Sigmoid colon (tissue), 7 donors: ENCODE results near the gene C2CD2. TPM values are rescaled to one million over a fixed set of nuclear protein-coding genes. Genes with fewer than 3 reads are reported as not detected.

ENCODE experiments used
- DNase-seq: peaks from one replicate; pipeline ENCODE4 v3.0.0-alpha.2; 2019
- H3K27ac ChIP-seq, 4 donors: fragments of 200-600 bp; sonication (generic); one replicate each; pipeline ENCODE4 v1.5.1; 2016 to 2019; ENCODE audit warnings: mild to moderate bottlenecking in 1 of 4
- H3K27me3 ChIP-seq, 3 donors: fragments of 200-600 bp; sonication (generic); one replicate each; pipeline ENCODE4 v1.5.1; 2019; ENCODE audit warnings: mild to moderate bottlenecking in 1 of 3
- H3K36me3 ChIP-seq, 4 donors: fragments of 200-600 bp; sonication (generic); one replicate each; pipeline ENCODE4 v1.5.1; 2016 to 2019
- H3K4me1 ChIP-seq, 4 donors: fragments of 200-600 bp; sonication (generic); one replicate each; pipeline ENCODE4 v1.5.1; 2017 to 2019
- H3K4me3 ChIP-seq, 4 donors: fragments of 200-600 bp; sonication (generic); one replicate each; pipeline ENCODE4 v1.5.1; 2017 to 2019; ENCODE audit warnings: mild to moderate bottlenecking in 2 of 4, moderate library complexity in 1 of 4
- H3K9me3 ChIP-seq, 4 donors: fragments of 200-600 bp in 3 of 4; sonication (generic) in 3 of 4; one replicate each; pipeline versions ENCODE4 v1.5.1 to v1.6.1; 2013 to 2019
- CTCF ChIP-seq, 4 experiments: fragments of 450-650 bp in 3 of 4; fragments of 200-600 bp in 1 of 4; IDR thresholded peaks; one replicate each; pipeline ENCODE4 v1.5.1; 2016 to 2019; ENCODE audit warnings: antibody characterized with exemption in 4 of 4, mild to moderate bottlenecking in 3 of 4, moderate library complexity in 2 of 4
- EP300 ChIP-seq, 4 donors: sonication (generic); formaldehyde crosslinking; IDR thresholded peaks; one replicate each; pipeline ENCODE4 v1.6.1; 2017; ENCODE audit warnings: antibody characterized with exemption in 4 of 4
- POLR2A ChIP-seq, 2 donors: fragments of 450-650 bp; IDR thresholded peaks; one replicate each; pipeline ENCODE4 v1.6.1; 2016; ENCODE audit warnings: antibody characterized with exemption in 2 of 2, mild to moderate bottlenecking in 2 of 2, moderate library complexity in 2 of 2
- POLR2AphosphoS5 ChIP-seq, 4 donors: sonication (generic); formaldehyde crosslinking; IDR thresholded peaks; one replicate each; pipeline ENCODE4 v1.6.1; 2017; ENCODE audit warnings: antibody characterized with exemption in 4 of 4
- whole genome bisulfite sequencing, 2 donors: extraction: QIAGEN DNeasy Blood & Tissue Kit; methylation state at CpG; one replicate each; pipeline ENCODE4 v1.1.7; 2013; 5-methylcytosine and 5-hydroxymethylcytosine counted together
- intact Hi-C: fragments of 100-400 bp; cut with DNase I; formaldehyde crosslinking; loops from one replicate; pipeline ENCODE4 v1.15.1; 2023
- polyA plus RNA-seq, 3 donors: library from polyadenylated mRNA; stranded (reverse); fragments of 200-250 nt; gene quantifications; one replicate each; pipeline ENCODE4 v1.2.3, GENCODE V29; 2013
- total RNA-seq, 4 donors: library from RNA; depleted of rRNA; stranded (reverse); fragments of >200 nt; gene quantifications; one replicate each; pipeline ENCODE4 v1.1.0, GENCODE V29; 2016
- donor health status: healthy with polysubstance abuse.
- donor health status: Bipolar disorder and iron deficiency.
- donor health status: healthy.

C2CD2 gene
- total and polyA plus RNA-seq, 7 donors = 1.8 to 45.1 (median 19.0) TPM

DNA sequence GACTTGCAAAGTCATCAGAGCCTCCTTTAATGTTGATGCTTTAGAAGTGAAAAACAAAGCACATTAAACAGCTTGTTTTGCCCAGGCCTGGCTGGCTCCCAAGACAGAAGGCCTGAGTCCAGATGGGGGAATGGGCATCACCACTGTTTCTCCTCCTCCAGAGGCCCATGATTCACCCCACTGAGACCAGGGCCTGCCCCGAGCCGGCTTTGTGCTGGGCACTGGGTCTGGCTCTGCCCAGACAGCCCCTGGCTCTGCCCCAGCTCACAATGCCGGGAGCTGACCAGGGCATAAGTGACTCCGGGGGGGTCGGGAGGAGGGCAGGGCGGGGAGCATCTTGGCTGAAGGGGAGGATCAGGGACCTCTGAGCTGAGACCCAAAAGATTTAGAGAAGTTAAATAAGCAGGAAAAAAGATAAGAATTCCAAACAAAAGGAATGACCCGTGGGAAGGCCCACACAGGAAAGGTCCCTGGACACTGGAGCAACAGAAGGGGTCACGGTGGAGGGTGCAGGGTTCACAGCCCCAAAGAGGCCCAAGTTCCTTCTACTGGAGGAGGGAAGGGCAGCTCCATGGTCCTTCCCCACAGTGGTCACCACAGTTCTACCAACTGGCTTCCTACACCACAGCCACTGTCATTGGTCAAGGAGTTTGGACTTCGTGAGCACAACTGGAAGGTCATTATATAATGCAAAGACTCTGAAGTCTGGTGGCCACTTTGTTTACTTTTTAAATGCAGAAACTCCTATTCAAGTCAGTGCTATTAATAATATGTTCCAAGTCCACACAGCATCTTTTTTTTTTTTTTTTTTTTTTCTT is 5.5 kb downstream of the C2CD2 start:
- H3K9me3 ChIP-seq = no peaks in the 10 kb centered on the region
- WGBS, 2 donors = 80 to 84% methylated on average over 9 of the region's 9 CpGs
- H3K27ac ChIP-seq = peak overlapping the region; percentile 47 to 73 (median 68)
- intact Hi-C loops = no loop called here
- H3K27me3 ChIP-seq = no peaks in the 10 kb centered on the region
- TF ChIP-seq POLR2AphosphoS5 (IDR thresholded peaks at IDR 0.05) (peak in 1 of 4 donors; percentile 16), CTCF (IDR thresholded peaks at IDR 0.05) (no peak)
- H3K4me1 ChIP-seq = peaks cover 0 to 59% (median 41%) of the 10 kb centered on the region in 4 donors
- no peak overlapping the region for H3K4me3 ChIP-seq
- DNase-seq = peak; percentile 83
- H3K36me3 ChIP-seq = no peaks in the 10 kb centered on the region

DNA sequence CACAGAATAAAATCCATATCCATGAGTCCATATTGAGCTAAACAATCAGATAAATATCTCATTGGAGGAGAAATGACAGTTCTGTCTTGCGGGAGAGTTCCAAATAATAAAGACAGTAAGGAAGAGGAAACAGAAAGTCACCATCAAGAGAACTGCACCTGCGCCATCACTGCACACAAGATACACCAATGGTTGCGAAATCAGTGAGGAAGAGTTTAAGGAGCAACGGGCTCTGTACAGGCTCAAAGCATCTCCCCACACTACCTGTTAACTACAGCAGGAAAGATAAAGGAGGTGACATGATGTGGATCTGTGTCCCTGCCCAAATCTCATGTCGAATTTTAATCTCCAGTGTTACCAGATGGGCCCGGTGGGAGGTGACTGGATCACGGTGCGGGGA is 7.8 kb downstream of the C2CD2 start:
- H3K36me3 ChIP-seq = peaks cover 0 to 9% (median 0%) of the 10 kb centered on the region in 4 donors
- no peak for DNase-seq
- no peak overlapping the region for H3K4me3 ChIP-seq
- H3K27me3 ChIP-seq = no peaks in the 10 kb centered on the region
- no peak for TF ChIP-seq POLR2A (IDR thresholded peaks at IDR 0.05)
- TF ChIP-seq EP300 (IDR thresholded peaks at IDR 0.05) = no peak
- TF ChIP-seq CTCF (IDR thresholded peaks at IDR 0.05) = no peak
- TF ChIP-seq POLR2AphosphoS5 (IDR thresholded peaks at IDR 0.05) = no peak
- intact Hi-C loops = no loop called here
- 88 to 93% methylated on average over 8 of the region's 8 CpGs for WGBS, 2 donors
- H3K9me3 ChIP-seq = no peaks in the 10 kb centered on the region
- H3K4me1 ChIP-seq = peaks cover 0 to 40% (median 22%) of the 10 kb centered on the region in 4 donors
- H3K27ac ChIP-seq = no peak overlapping the region

DNA sequence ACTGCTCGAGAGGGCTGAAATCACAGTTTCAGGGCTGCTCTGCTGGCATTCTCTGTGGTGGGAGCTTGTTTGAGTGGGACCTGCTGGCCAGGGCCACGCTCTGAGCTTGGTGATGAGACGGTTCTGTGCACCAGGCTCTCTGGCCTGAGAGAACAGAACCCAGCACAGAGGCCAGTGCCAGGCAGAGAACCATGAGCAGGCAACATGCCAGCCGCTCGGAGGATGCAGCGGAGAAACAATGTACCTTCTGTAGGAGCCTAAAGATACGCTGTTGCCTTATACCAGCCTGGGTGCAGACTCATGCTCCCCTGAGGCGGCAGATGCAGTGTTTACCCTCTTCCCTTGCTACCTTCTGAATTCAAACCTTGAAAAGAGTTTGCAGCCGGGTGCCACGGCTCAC is 10.0 kb downstream of the C2CD2 start:
- no peak for DNase-seq

DNA sequence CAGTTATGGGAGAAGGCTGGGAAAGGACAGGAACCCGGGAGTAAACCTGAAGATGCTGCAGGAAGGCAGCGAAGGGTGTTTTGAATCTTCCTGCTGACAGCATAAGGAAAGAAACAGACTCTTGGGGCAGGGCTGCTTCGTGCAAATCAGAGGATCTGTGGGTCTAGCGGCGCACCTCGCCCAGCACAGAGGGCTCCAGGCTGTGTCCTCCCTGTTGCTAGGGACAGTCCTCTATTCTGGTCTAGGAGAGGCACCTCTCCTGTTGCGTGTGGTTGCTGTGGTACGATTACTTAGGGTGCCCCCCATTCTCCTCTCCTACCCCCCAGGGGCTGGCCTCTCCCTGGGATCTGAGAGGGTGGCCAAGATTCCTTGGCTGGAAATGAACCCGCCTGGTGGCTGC is 11.4 kb downstream of the C2CD2 start:
- no peak for DNase-seq
- TF ChIP-seq POLR2A (IDR thresholded peaks at IDR 0.05) (no peak), EP300 (IDR thresholded peaks at IDR 0.05) (no peak), CTCF (IDR thresholded peaks at IDR 0.05) (no peak), POLR2AphosphoS5 (IDR thresholded peaks at IDR 0.05) (no peak)
- intact Hi-C loops = no loop called here
- H3K36me3 ChIP-seq = peaks cover 0 to 17% (median 0%) of the 10 kb centered on the region in 4 donors
- H3K27me3 ChIP-seq = no peaks in the 10 kb centered on the region
- no peak overlapping the region for H3K4me3 ChIP-seq
- no peak overlapping the region for H3K27ac ChIP-seq
- WGBS, 2 donors = 91 to 92% methylated on average over 9 of the region's 9 CpGs
- peaks cover 0 to 14% (median 4%) of the 10 kb centered on the region in 4 donors for H3K4me1 ChIP-seq
- H3K9me3 ChIP-seq = no peaks in the 10 kb centered on the region

More for the DNA sequence above, 10.0 kb downstream of the C2CD2 start:
- Histone ChIP-seq H3K4me3 (no peak overlapping the region), H3K4me1 (peaks cover 0 to 27% (median 17%) of the 10 kb centered on the region in 4 donors), H3K36me3 (peaks cover 0 to 17% (median 0%) of the 10 kb centered on the region in 4 donors), H3K9me3 (no peaks in the 10 kb centered on the region), H3K27ac (no peak overlapping the region), H3K27me3 (no peaks in the 10 kb centered on the region)
- 95 to 96% methylated on average over 10 of the region's 10 CpGs for WGBS, 2 donors
- intact Hi-C loops = no loop called here
- TF ChIP-seq EP300 (IDR thresholded peaks at IDR 0.05) = no peak
- no peak for TF ChIP-seq CTCF (IDR thresholded peaks at IDR 0.05)
- TF ChIP-seq POLR2AphosphoS5 (IDR thresholded peaks at IDR 0.05) = no peak
- no peak for TF ChIP-seq POLR2A (IDR thresholded peaks at IDR 0.05)
